ENCODE results near the gene WDR31.

The WDR31 gene

GRCh38 chr9:113290052-113290607, 49.9 kb downstream of the WDR31 start:
- TF ChIP-seq, protein P1, sequence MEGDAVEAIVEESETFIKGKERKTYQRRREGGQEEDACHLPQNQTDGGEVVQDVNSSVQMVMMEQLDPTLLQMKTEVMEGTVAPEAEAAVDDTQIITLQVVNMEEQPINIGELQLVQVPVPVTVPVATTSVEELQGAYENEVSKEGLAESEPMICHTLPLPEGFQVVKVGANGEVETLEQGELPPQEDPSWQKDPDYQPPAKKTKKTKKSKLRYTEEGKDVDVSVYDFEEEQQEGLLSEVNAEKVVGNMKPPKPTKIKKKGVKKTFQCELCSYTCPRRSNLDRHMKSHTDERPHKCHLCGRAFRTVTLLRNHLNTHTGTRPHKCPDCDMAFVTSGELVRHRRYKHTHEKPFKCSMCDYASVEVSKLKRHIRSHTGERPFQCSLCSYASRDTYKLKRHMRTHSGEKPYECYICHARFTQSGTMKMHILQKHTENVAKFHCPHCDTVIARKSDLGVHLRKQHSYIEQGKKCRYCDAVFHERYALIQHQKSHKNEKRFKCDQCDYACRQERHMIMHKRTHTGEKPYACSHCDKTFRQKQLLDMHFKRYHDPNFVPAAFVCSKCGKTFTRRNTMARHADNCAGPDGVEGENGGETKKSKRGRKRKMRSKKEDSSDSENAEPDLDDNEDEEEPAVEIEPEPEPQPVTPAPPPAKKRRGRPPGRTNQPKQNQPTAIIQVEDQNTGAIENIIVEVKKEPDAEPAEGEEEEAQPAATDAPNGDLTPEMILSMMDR (IDR thresholded peaks at IDR 0.05; ENCODE audit: insufficient read depth, missing control alignments), result no peak
- FAIRE-seq (no peak), DNase-seq (ENCODE audit: insufficient read length, low spot score) (no peak)

DNA sequence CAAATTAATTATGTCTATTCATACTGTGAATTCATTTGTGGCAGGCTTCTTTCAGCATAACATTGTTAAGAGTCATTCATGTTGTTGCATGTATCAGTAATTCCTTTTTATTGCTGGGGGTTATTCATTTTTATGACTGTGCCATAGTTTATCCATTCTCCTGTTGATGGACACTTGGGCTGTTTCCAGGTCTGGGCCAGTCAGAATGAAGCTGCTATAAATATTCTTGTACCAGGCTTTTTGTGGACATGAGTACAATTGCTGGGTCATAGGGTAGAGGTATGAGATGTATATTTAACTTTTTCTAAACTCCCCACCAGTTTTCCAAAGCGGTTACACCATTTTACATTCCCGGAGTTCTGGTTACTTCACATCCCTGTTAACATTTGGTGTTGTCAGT, 51.0 kb downstream of the WDR31 start:
- TF ChIP-seq, protein P1 (IDR thresholded peaks at IDR 0.05; ENCODE audit: insufficient read depth, missing control alignments), result no peak

GRCh38 chr9:113281356-113281755, 58.7 kb downstream of the WDR31 start:
- TF ChIP-seq, protein P1 (IDR thresholded peaks at IDR 0.05; ENCODE audit: insufficient read depth, missing control alignments), result no peak
- FAIRE-seq (no peak), DNase-seq (ENCODE audit: insufficient read length, low spot score) (no peak)

More for the DNA sequence above, 51.0 kb downstream of the WDR31 start:
- no peak for FAIRE-seq
- no peak for DNase-seq (ENCODE audit: insufficient read length, low spot score)

DNA sequence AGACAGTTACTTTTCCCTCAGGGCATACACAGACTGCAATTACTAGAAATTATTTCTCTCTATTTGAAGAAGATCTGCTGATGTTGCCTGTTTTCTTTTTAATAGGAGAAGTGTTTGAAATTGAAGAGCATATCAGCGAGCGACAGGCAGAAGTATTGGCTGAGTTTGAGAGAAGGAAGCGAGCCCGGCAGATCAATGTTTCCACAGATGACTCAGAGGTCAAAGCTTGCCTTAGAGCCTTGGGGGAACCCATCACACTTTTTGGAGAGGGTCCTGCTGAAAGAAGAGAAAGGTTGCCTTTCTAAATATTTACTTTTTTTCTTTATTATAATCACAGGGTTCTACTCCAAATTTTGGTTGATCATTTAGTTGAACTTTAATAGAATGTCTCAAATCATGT, 61.2 kb downstream of the WDR31 start:
- FAIRE-seq (no peak), DNase-seq (ENCODE audit: insufficient read length, low spot score) (no peak)
- TF ChIP-seq, protein P1 (IDR thresholded peaks at IDR 0.05; ENCODE audit: insufficient read depth, missing control alignments), result no peak

GRCh38 chr9:113275157-113276131, 64.6 kb downstream of the WDR31 start, which contains the start of the genes CDC26 and PRPF4:
Gene CDC26, minus strand, starts transcription at chr9:113275572. Its CDS starts 3,065 bp downstream, at chr9:113272507.
Gene PRPF4, plus strand, starts transcription at chr9:113275658. Its CDS starts 86 bp downstream, at chr9:113275744.
- DNase-seq (ENCODE audit: insufficient read length, low spot score) (peak; percentile 79), FAIRE-seq (no peak)
- TF ChIP-seq, protein P1 (IDR thresholded peaks at IDR 0.05; ENCODE audit: insufficient read depth, missing control alignments), result no peak

GRCh38 chr9:113274474-113275156, 65.5 kb downstream of the WDR31 start:
- peak; percentile 44 for FAIRE-seq
- no peak for DNase-seq (ENCODE audit: insufficient read length, low spot score)
- TF ChIP-seq, protein P1 (IDR thresholded peaks at IDR 0.05; ENCODE audit: insufficient read depth, missing control alignments), result peak; percentile 61
